HK-2 (cell line): ENCODE data around the gene GRIK4.

Source experiments
- DNase-seq: peaks from one replicate; pipeline ENCODE4 v3.0.0-alpha.2; 2018; ENCODE audit not compliant: unreplicated experiment

Gene GRIK4

DNA sequence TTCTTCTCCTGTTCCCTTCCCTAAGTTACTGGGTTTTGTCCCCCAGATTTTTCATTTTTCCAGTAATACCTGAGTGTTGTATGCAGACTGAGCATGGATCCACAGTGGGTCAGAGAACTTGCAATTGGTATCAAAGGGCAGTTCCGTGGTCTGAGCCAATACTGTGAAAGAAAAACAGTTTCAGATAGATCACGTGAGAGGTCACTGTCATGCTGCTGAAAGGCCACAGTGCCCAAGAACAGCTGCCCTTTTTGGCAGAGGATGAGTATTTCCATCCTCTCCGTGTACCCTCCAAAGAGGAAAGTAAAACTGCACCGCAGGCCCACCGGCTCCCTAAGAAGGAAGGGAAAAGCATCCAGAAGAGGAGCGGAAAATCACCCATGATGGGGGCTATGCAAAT, 439.3 kb downstream of the GRIK4 start:
- DNase-seq, result no peak

DNA sequence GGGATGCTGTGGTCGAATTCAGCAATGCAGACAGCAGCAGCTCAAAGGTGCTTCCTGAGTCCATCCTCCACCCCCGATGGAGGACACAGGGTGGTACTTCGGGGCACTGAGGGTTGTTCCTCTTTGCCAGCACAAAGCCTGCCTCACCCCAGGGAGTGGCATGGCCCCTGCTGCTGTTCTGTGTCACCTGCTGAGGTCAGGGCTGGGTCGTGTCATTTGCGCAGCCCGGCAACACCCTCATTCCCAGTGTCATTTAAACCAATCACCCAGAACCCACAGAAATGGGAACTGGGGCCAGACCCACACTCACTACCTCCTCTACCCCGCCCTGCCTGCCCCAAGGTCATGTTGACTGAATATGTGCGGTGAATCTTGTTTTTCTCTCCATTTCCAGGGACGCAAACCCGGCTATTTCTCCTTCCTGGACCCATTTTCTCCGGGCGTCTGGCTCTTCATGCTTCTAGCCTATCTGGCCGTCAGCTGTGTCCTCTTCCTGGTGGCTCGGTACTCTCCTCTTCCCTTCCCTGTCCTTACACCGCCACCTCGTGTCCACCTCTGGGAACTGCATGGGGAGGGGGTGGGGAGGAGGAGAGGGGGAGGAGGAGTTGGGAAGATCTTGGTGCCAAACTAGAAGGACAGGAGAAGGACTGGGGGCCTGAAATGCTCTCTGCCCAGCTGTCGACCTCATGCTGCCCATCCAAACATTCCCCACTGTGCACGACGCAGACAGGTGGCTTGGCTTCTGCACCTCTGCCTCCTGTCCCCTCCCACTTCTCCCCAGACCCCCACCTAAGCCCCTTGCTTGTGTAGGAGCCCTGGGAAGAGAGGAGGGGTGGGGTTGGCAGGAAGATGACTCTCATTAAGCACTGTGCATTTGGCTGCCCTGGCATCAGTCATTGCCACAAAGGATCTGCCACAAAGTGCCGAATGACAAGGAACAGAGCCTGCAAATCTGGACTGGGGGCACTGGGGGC, 441.2 kb downstream of the GRIK4 start:
- DNase-seq, result peak; percentile 67

DNA sequence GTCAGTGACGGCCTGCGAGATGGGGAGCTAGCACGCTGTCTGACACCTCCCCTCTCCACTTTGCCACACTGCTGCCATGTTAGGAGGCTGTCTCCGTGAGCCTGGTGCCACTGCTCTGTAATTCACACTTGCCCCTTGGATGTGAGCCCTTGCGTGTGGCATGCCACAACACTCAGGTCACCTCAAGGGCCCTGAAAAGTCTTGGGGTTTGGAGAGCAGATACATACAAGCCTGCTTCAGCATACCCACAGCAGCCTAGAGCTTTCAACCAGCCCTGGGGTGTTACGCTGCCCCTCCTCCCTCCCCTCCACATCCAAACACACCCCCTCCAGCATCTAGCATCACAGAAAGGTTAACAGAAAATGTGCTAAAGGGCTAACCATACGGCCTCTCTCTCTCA, 442.8 kb downstream of the GRIK4 start:
- no peak for DNase-seq

DNA sequence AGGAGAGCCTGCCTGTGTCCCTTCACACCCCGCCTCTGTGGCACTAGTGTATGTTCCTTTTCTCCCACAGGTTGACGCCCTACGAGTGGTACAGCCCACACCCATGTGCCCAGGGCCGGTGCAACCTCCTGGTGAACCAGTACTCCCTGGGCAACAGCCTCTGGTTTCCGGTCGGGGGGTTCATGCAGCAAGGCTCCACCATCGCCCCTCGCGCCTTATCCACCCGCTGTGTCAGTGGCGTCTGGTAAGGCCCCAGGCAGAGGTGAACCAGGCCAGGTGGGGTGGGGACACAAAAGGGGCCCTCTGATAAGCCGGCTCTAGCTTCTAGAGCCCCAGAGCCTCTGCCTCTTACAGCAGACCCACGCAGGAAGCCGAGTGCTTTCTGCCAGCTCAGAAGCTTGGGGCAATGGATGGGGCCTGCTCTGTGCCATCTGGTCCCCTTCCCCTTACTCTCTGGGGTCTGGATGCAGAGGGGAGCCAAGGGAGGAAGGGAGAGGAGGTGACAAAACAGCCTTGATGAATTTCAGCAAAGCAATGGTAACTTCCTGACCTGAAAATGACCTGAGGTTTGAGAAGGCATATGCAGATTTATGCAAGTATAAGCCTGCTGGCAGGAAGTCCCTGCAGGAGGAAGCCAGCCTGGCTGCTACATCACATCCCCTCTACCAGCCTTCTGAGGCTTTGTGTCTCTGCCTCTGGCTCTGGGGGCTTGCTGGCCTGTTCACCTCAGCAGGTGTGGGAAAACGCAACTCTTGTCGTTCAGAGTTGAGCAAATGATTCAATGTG, 445.4 kb downstream of the GRIK4 start:
- DNase-seq, result no peak

DNA sequence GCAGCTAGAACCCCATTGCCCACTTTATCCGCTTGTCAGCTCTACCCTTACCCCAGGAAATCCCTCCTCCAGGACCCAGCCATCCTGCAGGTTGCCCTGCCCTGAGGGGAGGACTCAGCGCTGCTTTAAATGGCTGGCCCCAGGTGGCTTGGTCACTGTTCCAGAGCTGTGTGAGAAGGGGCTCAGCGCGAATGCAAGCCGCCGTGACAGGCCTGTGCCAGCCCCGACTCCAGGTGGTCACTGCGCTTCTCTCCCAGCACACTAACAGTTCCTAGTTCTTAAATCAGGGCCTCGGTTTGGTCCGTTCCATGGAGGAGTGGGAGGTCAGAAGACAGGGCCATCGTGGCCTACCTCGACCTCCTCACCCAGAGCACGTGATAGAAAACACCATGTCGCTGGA, 446.6 kb downstream of the GRIK4 start:
- DNase-seq, result no peak

DNA sequence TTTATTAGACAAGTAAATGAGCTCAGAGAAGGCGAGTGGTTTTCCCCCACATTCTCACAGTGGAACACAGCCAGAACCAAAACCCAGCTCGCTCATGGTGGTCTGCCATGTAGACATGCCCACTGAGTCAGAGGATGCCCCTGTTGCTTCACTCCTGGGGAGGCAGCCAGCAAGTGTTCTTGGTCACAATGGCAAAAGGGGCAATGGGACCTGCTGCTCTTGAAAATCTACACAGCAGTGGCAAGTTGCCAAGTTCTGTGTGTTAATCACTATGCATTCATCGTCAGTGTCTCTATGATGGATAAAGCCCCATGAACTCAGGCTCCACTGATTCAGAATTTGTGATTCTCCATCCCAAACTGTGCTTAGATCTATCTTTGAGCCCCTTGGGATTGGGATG, 447.6 kb downstream of the GRIK4 start:
- DNase-seq, result no peak

DNA sequence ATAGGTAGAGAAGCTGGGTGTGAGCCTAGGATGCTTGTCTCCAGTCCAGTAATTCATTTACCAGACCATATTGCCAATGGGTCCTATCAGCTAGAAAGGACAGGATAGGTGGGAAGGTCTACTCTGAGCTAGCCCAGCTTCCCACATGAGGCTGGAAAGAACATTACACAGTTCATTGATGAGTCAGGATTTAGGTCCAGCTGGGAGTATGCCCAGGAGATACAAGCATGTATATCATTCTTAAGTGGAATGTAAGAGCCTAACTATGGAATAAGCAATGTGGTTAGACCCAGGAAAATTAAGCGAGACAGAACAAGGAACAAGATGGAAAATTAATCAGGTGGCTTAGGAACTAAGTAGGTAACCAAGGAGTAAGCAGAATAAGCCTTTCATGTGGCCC, 453.3 kb downstream of the GRIK4 start:
- DNase-seq, result no peak

DNA sequence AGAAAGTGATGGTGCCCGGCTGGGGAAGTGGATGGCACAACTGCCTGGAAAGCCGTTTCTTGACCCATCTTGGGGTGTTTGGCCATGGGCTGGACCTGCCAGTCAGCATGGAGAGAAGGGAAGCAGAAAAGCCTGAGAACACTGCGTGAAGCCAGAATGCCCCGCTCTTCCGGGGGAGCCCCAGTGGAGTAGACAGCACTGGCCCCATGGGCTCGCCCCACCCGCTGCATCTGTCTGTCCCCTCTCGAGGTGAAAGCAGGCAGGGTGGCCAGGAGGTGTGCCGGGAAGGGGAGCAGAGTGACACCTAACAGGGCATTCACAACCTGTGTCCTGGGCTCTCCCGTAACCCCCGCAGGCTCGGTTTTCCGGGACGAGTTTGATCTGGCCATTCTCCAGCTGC, 455.3 kb downstream of the GRIK4 start:
- no peak for DNase-seq

DNA sequence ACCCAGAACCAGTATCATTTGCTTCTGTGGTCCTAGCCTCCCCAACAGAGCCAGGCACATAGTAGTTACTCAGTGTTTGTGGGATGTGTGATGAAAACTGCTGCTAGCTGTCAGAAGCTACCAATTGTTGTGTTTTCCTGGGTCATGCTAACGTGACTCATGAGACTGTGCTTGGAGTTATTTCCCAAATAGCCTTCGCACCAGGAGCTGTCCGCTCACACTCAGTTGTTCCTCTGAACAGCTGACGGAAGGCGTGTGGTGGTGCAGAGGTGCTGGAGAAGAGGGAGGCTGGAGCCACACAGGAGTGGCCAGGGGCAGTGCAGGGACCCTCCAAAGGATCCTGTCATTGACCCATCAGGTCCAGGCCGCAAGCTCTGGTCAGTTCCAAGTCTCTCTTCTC, 458.4 kb downstream of the GRIK4 start:
- no peak for DNase-seq

DNA sequence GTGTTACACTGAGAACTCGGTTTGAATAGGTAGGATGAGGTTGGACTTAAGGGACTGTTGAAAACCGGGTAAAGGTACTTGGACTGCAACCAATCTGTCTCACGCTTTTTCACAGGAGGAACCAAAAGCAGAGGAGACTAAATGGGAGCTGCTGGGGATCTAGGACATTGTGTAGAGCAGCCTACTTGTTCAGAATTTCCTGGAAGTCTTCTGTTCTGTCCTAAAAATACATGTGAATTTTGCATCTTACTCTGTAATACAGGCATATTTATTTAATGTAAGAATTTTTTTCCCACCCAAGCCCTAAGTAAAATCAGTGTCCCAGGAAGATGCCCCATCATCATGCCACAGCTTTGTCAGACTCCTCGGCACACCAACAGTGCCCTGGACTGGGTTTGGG, 460.3 kb downstream of the GRIK4 start:
- no peak for DNase-seq

DNA sequence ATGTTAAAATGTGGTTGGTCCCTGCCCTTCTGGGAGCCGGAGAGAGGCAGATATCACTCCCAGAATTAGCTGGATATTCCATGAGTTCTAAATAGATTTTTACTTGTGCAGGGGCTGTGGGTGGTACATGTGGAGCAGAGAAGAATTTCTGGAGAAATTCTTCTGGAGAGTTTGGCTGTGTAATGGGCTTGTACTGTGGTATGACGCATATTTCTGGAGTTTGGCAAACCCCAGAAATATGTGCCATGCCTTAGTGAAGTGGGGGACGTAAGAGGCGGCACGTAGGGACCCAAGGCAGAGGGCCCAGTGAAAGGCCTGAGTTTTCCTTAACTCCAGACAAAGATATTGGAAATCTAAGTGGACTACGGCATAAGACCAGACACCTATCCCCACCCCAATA, 461.1 kb downstream of the GRIK4 start:
- DNase-seq, result no peak

DNA sequence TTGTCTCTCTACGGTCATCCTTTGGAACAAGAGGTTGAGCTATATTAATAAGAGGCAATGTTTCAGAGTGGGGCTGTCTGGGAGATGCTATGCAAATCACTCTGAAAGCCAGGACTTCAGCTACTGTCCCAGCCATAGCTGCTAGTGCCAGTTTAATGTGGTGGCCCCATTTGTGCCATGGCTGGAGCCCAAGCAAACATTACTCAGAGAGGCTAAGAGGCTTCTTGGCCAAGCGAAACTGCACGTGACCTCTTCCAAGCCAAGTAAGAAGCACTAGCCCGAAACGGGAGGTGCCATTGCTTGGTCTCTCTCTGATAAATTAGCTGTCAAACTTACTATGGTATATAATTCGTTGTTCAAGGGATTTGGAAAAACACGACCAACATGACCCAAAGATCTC, 462.0 kb downstream of the GRIK4 start:
- DNase-seq, result no peak

DNA sequence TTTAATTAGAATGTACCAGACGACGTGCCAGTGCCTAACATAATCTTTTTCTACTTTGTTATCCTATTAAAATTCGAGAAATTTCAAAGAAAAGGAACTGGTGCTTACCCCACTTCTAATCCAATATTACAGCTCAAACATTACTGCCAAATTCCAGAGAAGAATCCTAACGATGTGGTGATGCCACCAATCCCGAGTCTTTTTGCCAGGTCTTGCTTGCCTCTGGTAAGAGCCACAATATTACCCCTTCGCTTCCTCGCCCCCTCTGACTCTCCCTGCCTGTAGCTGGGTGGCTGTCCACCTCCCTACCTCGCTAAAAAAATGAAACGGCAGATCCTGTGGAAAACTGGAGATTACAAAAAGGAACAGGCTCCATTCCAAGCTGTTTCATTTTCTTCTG, 462.9 kb downstream of the GRIK4 start:
- DNase-seq, result no peak

DNA sequence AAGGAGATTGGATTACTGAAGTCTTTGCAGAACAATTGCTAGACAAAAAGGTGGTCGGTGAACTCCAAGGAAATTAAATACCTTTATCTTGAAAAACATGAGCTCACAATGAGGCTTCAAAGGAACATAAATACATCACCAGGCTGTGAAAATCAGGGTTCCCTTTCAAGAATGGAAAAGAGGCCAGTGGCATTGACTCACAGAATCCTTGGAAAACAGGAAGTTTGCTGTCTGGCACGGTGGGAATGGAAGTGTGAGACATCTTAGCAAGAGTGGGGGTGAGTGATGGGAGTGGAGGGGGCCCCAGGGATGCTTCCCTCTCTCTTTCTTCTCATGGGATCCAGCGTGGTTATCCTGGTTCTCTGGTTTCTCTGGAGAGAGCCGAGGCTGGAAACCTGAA, 463.4 kb downstream of the GRIK4 start:
- DNase-seq, result no peak

DNA sequence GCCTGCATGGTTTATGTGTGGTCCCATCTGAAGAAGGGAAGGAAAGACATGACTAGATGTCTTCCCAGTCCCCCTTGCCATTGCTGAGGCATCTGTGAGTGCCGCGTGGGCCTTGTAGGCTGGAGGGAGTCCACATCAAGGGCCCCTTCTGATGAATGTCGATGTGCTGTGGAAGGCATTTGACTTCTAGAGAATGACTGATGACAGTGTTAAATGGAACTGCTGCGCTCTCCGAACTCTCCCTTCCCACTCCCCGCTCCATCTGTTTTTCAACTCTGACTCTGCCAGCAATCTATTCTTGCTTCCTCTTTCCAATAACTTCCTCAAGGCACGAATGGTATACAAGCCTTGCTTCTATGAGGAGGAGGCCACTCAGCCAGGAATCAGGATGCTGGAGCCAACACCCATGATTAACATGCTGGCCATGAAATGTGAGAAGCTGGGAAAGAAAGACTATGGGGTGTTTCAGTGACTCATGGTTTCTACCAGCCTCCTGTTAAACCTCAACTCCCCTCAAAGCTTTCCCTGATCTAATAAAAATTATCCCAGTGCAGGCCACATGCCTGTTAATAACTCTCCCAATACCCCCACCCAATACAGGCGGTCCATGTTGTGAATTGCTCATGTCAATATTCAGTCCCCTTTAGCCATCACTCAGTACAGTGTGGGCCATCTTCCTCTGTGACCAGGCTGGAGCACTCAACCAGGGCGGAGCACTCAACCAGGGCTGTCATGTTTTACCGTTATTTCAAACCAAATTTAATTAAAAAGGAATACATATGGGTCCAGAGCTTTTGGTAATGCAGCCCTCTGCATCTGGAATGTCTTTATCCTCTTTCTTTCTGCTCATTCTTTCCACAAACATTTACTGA, 466.0 kb downstream of the GRIK4 start:
- DNase-seq, result no peak

DNA sequence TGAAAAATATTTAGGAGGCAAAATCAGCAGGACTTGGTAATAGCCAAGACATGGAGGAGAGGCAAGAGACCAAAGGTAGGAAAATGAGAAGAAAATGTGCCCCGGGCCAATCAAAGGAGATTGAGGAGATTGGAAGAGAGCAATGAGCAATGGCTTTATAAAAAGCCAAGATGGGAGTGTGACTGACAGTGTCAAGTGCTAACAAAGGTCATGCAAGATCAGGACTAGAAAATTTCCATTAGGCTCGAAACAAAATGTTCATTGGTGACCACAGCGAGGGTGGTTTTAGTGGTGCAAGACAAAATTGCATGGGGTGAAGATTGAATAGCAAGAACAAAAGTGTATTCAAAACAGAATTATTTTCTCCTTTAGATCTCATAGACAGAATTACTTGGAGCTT, 467.2 kb downstream of the GRIK4 start:
- DNase-seq, result no peak

DNA sequence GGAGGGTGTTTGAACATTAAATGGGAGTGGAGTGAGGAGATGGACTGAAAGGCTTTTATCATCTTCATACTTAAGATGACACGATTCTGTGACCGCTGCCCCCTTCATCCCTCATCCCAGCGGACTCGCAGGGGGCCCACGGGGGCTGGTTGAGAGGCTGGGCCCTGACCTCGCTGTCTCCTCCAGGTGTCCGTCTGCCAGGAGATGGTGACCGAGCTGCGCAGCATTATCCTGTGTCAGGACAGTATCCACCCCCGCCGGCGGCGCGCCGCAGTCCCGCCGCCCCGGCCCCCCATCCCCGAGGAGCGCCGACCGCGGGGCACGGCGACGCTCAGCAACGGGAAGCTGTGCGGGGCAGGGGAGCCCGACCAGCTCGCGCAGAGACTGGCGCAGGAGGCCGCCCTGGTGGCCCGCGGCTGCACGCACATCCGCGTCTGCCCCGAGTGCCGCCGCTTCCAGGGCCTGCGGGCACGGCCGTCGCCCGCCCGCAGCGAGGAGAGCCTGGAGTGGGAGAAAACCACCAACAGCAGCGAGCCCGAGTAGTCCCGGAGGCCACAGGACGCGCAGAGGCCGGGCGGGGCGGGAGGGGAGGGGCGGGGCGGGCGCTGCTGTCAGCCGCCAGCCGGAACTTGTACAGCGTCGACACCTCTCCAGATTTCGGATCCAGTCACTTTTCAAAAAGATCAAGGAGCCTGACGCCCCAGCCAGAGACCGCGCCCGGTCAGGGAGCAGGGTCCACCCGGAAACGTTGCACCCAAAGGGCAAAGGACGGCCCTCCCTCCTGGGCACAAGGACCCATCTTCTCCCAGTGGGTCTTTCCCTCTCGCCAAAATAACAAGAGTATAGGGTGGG, 474.4 kb downstream of the GRIK4 start:
- peak; percentile 32 for DNase-seq

DNA sequence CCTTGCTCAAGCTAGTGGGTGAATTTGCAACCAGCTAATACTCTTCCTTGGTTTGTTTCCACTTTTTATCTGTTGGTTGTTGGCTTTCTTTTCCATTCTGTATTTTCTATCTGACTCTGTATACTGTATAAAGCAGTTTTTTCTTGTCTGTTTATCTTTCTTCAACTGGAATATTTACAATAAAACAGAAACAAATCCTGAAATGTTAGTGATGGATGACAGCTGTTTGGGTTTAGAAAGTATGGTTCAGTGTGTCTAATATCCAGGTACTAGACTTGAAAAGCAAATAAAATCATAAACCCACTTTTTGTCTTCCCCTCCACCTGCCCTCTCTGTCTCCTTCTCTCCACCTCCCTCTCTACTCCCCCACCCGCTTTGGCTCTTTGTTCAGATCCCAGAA, 477.1 kb downstream of the GRIK4 start:
- no peak for DNase-seq

DNA sequence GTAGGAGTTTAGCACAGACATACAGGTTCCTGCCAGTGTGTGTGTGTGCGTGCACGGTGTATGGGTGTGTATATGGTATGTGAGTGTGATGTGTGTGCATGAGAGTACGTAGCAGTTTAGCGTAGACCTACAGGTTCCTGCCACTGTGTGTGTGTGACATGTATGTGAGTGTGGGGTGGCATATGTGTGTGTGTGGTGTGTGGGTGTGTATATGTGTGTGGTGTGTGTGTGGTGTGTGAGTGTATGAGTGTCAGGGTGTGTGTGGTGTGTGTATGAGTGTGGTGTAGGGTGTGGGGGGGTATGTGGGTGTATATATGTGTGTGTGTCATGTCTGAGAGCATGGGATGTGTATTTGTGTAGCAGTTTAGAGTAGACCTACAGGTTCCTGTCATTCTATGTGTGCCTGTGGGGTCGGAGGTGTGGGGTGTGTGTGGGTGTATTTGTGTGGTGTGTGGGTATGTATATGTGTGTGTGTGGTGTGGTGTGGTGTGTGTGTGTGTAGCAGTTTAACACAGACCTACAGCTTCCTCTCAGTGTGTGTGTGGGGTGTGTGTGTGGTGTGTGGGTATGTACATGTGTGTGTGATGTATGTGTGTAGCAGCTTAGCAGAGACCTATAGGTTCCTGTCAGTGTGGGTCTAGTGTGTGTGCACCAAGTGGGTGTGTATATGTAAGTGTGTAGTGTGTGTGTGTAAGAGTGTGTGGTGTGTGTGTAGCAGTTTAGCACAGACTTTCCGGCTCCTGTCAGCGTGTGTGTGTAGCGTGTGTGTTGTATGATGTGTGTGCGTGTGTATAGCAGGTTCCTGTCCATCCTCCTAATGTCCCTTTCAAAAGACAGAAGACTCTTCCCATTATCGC, 480.5 kb downstream of the GRIK4 start:
- DNase-seq, result no peak
